OCI-M1 (cell line): ENCODE data around the gene GALE.
"Not testable (repeated sequence)": the region's sequence is repeated elsewhere in the genome, so short reads cannot be mapped to it uniquely, and the experiment has no call there.

Source experiments
- DNase-seq: peaks from one replicate; lab custom pipeline; 2025; lab: John Stamatoyannopoulos, UW

Gene GALE

GRCh38 chr1:23800400-23801337, at the start of gene GALE:
GALE (minus strand) TSS chr1:23800754; CDS start chr1:23799007, 1,747 bp downstream.
- DNase-seq: peak; percentile 96

- DNase-seq: no peak
Measured at GRCh38 chr1:23848673-23849616, 48.4 kb upstream of the GALE start.

- DNase-seq: not testable (repeated sequence)
Measured at GRCh38 chr1:23847482-23848095, 47.0 kb upstream of the GALE start.

- DNase-seq: peak; percentile 33
Measured at GRCh38 chr1:23845163-23845562, 44.6 kb upstream of the GALE start.

GRCh38 chr1:23843644-23844043, 43.1 kb upstream of the GALE start:
- no peak for DNase-seq

GRCh38 chr1:23838401-23838866, 37.9 kb upstream of the GALE start:
- peak; percentile 70 for DNase-seq

- DNase-seq: no peak
Measured at GRCh38 chr1:23837908-23838307, 37.4 kb upstream of the GALE start.

- DNase-seq: peak; percentile 60
Measured at GRCh38 chr1:23836037-23836436, 35.5 kb upstream of the GALE start.

GRCh38 chr1:23834156-23834555, 33.6 kb upstream of the GALE start:
- DNase-seq: not testable (repeated sequence)

- DNase-seq: no peak
Measured at GRCh38 chr1:23827717-23828116, 27.2 kb upstream of the GALE start.

GRCh38 chr1:23826590-23826989, 26.0 kb upstream of the GALE start:
- DNase-seq: not testable (repeated sequence)

GRCh38 chr1:23825762-23826522, 25.4 kb upstream of the GALE start:
- peak; percentile 26 for DNase-seq

- DNase-seq: peak; percentile 94
Measured at GRCh38 chr1:23825076-23825761, 24.7 kb upstream of the GALE start, which contains the start of gene HMGCL. HMGCL (minus strand) TSS chr1:23825429; CDS start chr1:23825415, 14 bp downstream.

- DNase-seq: no peak
Measured at GRCh38 chr1:23824711-23825075, 24.1 kb upstream of the GALE start.

GRCh38 chr1:23823767-23824166, 23.2 kb upstream of the GALE start:
- no peak for DNase-seq

- DNase-seq: no peak
Measured at GRCh38 chr1:23817633-23818032, 17.1 kb upstream of the GALE start.

- peak; percentile 77 for DNase-seq
Measured at GRCh38 chr1:23816906-23817305, 16.4 kb upstream of the GALE start.

- DNase-seq: no peak
Measured at GRCh38 chr1:23816361-23816760, 15.8 kb upstream of the GALE start.

GRCh38 chr1:23814016-23814415, 13.5 kb upstream of the GALE start:
- no peak for DNase-seq

- peak; percentile 91 for DNase-seq
Measured at GRCh38 chr1:23810818-23811540, 10.4 kb upstream of the GALE start.
